GM19351 (cell line): ENCODE measurements around the gene TTN.
"Not testable (repeated sequence)": the region's sequence is repeated elsewhere in the genome, so short reads cannot be mapped to it uniquely, and the experiment has no call there.

ENCODE experiments used
- ATAC-seq: cut with Tn5 transposase; IDR thresholded peaks from one replicate; pipeline ENCODE4 v1.9.1; 2021; ENCODE audit warnings: mild to moderate bottlenecking, moderate library complexity; ENCODE audit not compliant: unreplicated experiment

The TTN gene

GRCh38 chr2:178677599-178677998 lies 129.6 kb downstream of the TTN start:
- ATAC-seq, result no peak

- no peak for ATAC-seq
These were observed 131.2 kb downstream of the TTN start for GRCh38 chr2:178676046-178676445.

DNA sequence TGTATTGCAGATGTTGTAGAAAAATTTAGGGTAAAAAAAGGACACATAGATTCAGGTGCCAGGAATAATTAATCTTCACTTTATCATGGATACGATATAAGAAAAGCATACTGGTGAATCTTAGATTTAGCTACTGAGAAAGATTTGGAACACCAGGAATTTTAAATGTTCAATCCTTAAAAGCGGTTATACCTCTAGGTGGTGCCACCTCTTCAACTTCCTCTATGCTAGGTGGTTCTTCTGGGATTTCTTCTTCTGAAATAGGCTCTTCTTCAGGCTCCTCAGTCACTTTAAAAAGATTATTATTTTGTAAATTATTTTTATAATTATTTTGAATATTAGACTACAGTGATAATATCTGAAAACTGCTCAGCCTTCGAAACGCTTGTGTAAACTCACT lies 133.1 kb downstream of the TTN start:
- no peak for ATAC-seq

- no peak for ATAC-seq
These were observed 140.8 kb downstream of the TTN start for GRCh38 chr2:178666458-178666857.

- ATAC-seq, result not testable (repeated sequence)
These were observed 148.7 kb downstream of the TTN start for GRCh38 chr2:178658480-178658879.

DNA sequence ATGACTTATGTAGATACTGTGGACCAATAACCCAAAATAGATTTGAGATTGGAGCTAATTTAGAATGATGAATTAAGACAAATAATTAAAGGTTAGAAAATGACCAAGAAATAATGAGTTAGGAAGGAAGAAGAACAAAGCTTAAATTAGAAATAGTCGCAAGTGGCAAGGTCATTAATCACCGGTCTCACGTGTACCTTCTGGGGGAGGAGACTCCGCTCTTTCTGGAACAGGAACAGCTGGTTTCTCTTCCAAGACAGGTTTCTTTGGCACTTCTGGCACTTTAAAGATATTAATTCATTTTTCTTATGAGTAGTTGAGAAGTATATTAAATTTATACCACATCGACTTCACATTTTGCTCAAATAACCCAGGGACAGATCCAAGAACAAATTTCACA lies 156.7 kb downstream of the TTN start:
- ATAC-seq, result no peak

DNA sequence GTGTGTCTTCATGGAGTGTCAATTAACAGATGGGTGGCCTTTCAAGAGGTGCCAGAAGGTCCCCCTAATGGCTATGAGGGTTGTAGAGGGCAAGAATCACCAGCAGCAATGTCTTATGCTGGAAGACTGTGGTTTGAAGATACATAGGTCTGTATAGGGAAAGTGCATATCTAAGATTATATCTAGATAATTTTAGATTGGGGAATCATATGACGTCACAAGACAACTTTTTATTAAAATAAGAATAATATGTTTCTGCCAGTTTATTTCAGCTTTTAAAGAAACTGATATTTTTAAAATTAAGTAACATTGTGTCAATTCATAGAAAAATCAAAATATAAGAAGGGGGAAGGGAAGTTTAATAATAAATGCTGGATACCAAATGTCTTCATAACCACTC lies 162.3 kb downstream of the TTN start:
- no peak for ATAC-seq

DNA sequence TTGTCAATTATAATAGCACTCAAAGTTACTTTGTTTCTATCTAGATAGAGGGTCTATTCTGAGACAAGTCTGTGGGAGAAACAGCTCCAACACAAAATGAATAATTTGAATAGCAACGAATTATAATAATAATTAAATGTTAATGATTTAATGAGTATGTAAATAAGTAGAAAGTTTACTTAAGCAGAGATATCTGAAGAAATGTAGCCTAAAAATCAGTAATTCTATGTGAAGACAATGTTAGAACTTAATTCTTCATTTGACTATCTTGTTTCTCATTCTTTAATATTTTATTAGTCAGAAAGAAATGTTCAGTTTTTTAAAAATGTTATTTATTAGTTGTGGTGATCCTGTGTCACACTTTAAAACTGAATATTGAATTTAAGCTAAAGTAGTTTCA lies 165.7 kb downstream of the TTN start:
- ATAC-seq, result no peak

DNA sequence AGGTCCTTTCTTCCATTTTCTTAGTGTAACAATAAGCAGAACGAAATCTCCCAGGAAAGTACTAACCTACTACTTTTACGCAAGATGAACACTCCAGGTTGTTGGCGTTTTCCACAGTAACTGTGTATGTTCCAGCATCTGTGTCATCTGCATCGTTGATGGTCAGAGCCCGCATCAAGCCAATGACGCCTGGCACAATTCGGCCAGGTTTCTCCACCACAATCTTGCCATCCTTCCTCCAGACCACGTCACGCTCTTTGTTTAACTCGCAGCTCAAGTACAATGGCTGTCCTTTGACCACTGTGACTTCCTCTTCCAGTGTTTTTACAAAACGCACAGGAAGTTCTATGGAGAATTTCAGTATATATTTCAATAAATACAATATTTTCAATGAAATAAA lies 171.3 kb downstream of the TTN start:
- ATAC-seq, result no peak

- no peak for ATAC-seq
These were observed 174.5 kb downstream of the TTN start for GRCh38 chr2:178632729-178633128.

GRCh38 chr2:178630581-178630980 lies 176.6 kb downstream of the TTN start:
- no peak for ATAC-seq

DNA sequence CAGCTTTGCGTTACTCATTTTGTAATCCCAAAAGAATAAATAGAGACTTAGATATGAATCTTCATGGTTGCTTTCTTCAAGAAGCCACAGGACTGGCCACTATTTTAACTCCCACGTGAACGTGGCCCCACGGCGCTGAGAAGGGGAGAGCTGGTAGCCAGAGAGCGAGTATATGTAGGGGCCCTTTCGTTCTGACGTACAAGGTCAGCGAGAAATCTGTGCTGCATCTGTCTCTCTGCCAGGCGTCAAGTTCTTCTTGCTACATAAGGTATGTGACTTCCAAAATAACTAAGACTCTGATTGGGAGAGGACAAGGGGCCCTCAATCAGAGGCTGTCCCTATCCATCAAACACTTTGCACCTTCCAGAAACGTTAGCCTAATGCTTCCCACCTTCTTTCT lies 177.8 kb downstream of the TTN start:
- no peak for ATAC-seq

DNA sequence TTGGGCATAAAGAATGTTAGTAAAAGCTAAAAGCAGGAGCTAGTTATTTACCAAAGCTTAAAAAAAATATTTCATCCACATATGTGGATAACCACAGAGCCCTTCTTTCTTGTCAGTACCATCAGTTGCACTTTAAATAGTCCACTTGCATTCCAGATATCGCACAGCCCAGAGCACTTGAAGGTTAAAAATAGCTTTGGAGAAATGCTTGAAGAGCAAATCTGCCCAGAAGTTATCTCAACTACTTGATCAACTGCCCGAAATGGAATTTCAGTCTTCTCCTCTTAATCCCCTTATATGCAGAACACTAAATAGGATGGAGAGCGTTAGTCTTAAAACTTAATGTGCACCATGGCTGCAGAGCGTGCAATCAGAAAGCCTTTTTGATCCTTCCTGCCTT lies 178.6 kb downstream of the TTN start:
- ATAC-seq, result no peak

GRCh38 chr2:178627401-178627800 lies 179.8 kb downstream of the TTN start:
- no peak for ATAC-seq

DNA sequence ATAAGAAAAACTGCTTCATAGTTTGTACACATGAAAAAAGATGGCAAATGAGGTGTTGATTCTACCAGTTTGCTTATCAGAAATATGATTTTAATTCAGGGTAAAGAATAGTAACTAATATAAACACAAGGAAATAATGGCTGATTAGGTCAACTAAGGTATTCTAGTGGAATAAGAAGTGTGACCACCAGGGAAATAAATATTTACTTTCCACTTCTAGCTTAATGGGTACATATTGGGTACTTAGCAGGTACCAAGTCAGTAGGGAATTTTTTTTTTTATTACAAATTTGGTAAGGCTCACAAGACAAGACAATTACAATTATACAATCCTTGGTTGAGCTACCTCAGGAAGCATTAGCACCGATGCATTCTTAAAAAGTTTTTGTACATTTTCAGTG lies 191.3 kb downstream of the TTN start:
- ATAC-seq, result no peak

DNA sequence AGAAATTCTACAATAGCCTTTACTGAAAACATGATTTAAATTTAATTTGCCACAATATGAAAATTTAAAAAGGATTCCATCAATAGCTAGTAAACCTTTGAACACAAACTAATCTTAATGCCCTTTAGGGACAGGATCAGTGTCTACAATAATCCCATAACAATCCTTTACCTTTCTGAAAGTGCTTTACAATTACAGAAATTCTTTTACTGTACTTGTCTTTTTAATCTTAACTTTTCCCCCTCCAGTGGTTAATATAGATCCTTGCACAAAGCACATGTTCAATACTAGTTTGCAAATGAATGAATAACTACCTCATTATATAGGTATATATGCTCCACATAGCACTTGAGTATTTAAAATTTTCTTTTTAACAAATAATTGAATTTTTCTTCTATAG lies 204.3 kb downstream of the TTN start:
- no peak for ATAC-seq

DNA sequence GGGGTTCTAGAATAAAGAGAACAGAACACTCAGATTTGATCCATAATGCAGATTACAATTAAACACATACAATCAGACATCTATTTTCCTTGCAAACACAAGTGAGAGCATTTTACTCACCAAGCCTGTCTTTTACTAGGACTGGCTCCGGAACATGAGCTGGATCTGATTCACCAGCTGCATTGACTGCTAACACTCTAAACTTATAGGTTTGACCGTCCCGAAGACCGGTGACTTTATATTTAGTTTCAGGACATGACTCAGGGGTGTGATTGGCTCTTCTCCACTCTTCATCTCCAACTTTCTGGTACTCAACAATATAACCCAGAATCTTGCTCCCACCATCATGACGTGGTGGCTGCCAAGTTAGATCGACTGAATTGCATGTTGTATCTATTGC lies 214.6 kb downstream of the TTN start:
- ATAC-seq, result no peak

DNA sequence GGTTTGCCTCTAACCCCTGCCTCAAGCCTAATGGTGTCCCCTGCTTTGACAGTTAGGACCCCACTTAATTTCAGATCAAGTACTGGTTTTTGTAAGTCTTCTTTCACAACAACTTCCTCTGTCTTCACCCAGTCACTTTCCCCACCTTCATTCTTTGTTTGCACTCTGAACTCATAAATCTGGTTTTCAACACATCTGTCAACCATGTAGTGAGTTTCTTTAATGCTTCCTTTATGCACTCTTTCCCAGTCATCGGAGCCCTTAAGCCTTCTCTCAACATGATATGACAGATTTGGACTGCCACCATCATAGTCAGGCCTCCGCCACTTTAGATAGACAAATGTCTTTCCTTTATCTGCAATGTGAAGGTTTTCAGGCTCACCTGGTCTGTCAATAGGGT lies 217.9 kb downstream of the TTN start:
- ATAC-seq, result no peak

DNA sequence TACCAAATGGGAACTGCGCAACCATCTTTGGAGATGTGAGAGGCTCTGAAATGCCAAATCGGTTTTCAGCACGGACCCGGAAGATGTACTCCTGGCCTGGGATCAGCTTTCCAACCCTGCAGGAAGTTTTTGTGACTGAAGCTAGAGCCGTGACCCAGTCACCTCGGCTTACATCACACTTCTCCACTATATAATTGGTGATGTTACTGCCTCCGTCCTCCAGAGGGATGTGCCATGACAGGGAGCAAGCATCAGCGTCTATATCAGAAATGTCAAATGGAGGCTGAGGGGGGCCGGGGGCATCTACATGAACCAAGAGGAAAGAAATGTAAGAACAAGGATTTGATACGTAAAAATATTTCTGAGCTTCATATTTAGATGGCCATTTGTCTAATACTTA lies 222.6 kb downstream of the TTN start:
- ATAC-seq, result no peak

DNA sequence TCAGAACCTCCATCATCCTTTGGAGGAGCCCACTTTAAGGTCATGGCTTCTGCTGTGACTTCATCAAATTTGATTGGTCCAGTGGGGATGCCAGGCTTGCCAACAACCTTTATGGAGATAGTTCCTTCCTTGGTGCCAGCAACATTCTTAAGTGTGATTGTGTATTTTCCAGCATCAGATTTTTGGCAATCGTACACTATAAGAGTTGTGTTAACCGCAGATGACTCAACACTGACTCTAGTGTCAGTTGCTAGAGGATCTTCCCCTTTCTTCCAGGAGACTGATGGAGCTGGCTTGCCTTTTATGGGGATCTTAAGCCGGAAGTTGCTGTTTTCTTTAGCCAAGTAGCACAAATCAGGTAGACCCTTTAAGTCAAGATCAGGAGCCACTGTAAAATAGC lies 228.2 kb downstream of the TTN start:
- no peak for ATAC-seq

DNA sequence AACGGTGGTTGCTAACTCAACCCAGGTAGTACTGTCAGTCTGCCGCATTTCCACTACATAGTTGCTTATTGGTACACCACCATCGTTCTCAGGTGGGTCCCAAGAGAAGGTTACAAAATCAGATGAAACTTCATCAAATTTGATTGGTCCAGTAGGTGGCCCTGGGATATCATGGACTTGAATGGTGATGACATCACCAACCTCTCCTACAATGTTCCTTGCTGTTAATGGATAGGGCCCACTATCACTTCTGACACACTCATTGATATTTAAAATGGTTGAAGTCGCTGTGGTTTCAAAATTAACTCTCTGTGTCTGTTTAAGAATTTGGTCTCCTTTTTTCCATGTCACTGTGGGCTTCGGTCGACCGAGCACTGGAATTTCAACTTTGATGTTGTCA lies 232.4 kb downstream of the TTN start:
- no peak for ATAC-seq

DNA sequence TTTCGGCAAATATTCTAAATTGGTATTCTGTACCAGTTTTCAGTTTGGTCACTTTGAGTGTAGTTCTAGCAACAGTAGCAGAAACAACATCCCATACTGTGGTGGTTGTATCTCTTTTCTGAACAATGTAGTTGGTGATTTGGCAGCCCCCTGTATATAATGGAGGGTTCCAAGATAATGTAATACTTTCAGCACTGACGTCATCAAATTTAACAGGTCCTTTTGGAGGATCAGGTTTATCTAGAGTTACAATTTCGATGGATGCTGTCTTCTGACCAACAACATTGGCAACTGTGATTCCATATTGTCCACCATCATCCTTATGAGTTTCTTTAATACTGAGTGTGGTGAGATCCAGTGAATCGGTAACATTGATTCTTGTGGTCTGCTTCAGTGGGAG lies 239.0 kb downstream of the TTN start:
- no peak for ATAC-seq

DNA sequence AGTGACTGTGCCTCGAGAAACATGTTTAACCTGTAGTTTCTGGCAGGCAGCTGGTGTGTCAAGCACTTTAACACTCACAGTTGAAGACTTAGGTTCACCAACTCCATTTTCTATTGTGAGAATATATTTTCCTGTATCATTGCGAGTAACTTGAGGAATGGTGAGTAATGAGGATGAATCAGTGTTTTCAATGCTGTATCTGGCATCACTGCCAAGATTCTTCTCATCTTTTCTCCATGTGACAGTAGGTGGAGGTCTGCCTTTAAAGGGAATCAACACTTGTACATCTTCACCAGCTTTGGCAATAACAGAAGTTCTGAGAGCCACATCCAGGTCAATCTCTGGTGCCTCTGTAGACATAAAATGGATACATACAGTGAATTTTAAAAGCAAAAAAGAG lies 254.2 kb downstream of the TTN start:
- ATAC-seq, result no peak

- ATAC-seq, result peak; percentile 77
These were observed 256.9 kb downstream of the TTN start for GRCh38 chr2:178550352-178550751.
